GM10248 (cell line): Measurements from ENCODE around the gene CACNA1S.

Experiments used
- CTCF ChIA-PET: fragments of 300-600 bp; sonication (Branson Sonifier 250); formaldehyde crosslinking; extraction: SDS; loops from one replicate; lab custom pipeline; 2021; ENCODE audit warnings: antibody characterized with exemption; lab: Yijun Ruan, JAX
- POLR2A ChIA-PET: fragments of 350-650 bp; sonication (Branson Sonifier 250); formaldehyde crosslinking; extraction: SDS; loops from one replicate; lab custom pipeline; 2020; ENCODE audit warnings: antibody characterized with exemption; lab: Yijun Ruan, JAX
- DNase-seq: peaks from one replicate; pipeline ENCODE4 v3.0.0; 2012; ENCODE audit errors: extremely low spot score
- TF ChIP-seq, protein P1 (sequence below): IDR thresholded peaks from 2 replicates; pipeline ENCODE4 v1.5.1; 2012; ENCODE audit warnings: mild to moderate bottlenecking, low read depth; ENCODE audit errors: extremely low read depth, missing control alignments, control extremely low read depth

Gene CACNA1S

DNA sequence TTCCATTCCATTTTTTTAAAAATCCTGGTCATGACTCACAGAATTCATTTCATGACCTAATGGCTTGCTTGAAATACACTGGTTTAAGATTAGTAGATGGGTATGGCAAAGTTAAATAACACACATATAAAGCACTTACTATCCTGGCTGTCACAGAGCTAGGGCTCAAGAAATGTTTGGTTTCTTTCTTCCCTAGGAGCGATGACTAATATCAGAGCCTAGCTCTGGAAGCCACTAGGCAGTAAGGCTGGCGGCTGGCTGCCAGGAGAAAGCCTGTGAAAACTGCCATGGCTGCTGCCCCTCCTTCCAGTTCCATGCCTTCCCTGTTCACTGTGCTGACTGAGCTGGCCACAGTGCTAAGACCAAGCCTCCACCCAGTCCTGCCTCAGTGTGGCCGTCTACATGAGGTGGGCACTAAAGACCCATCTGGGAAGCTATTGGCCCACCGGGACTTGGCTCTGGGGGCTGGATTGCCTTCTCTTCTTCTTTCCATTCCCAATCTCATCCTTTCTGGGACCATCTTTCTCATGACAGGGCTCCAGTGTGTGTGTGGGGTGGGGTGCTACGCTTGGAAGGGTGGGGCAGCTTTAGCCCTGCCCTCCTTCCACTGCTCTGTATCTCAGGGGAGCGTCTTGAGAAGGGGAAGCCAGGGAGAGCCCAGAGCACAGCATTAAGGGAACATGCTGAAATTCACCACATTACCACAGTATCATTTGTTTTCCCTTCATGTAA is 25.5 kb upstream of the CACNA1S start:
- ChIA-PET POLR2A (interaction anchor here (0.5 kb wide), 1 partner anchor 16 kb away, joined by 3 read pairs; the partner anchor contains the start of gene TMEM9), CTCF (interaction anchor here (1.4 to 5.4 kb wide), 4 partner anchors 10 to 23 kb away, joined by 3 to 31 read pairs (median 7); no protein-coding TSS in a partner anchor)
- TF ChIP-seq, protein P1, sequence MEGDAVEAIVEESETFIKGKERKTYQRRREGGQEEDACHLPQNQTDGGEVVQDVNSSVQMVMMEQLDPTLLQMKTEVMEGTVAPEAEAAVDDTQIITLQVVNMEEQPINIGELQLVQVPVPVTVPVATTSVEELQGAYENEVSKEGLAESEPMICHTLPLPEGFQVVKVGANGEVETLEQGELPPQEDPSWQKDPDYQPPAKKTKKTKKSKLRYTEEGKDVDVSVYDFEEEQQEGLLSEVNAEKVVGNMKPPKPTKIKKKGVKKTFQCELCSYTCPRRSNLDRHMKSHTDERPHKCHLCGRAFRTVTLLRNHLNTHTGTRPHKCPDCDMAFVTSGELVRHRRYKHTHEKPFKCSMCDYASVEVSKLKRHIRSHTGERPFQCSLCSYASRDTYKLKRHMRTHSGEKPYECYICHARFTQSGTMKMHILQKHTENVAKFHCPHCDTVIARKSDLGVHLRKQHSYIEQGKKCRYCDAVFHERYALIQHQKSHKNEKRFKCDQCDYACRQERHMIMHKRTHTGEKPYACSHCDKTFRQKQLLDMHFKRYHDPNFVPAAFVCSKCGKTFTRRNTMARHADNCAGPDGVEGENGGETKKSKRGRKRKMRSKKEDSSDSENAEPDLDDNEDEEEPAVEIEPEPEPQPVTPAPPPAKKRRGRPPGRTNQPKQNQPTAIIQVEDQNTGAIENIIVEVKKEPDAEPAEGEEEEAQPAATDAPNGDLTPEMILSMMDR: no peak
- no peak for DNase-seq

DNA sequence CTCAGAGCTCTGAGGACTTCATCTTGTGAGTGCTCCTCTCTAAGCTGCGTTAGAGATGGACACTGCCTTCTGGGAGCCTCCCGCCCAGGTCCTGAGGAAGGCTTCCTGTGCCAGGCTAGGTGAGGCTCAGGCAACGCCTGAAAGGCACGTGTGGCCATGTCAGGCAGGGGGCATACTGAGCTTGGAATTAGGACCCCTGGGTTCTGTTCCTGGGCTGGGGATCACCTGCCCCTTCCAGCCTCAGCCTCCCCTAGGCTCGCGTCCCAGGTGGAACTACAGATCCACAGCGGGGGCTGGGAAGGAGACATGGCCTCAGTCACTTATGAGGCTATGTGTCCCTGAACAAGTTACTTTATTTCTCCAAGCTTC is 24.8 kb upstream of the CACNA1S start:
- ChIA-PET CTCF (interaction anchor here (1.0 to 5.4 kb wide), 6 partner anchors 9 to 23 kb away, joined by 3 to 31 read pairs (median 4); no protein-coding TSS in a partner anchor), POLR2A (no interaction called here)
- no peak for DNase-seq
- TF ChIP-seq, protein P1: no peak

DNA sequence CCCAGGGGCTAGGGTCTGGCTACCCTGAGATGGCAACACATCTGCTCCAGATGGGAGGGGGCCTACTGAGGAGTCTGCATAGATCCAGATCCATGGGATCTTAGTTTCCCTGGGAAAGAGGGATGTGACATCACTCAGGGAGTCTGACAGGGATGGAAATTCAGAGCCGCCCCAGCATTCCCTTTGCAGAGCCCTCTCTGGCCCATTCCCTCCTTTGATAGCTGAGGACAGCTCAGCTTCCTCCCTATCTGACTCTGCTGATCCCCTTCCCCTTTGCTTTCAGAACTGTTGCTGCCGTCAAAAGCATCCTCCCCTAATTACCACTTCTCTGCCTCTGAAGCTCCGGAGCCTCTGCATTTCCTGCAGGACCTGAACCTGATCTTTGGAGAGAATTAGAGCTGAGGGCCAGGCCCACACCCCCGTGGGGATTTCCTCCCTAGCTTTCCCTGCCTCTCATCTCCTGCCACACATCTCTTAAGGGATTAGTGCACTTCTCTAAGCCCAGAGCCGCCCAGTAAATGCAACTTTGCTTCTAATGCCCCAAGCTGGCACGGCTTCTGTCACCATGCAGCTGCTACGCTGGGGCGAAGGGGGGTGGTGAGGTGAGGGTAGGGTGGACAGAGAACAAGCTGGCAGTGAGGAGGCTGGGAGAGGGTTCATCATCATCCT is 24.3 kb upstream of the CACNA1S start:
- TF ChIP-seq, protein P1: no peak
- CTCF ChIA-PET: interaction anchor here (1.0 to 1.7 kb wide), 5 partner anchors 8 to 22 kb away, joined by 3 to 5 read pairs (median 4); no protein-coding TSS in a partner anchor
- POLR2A ChIA-PET: no interaction called here
- no peak for DNase-seq

DNA sequence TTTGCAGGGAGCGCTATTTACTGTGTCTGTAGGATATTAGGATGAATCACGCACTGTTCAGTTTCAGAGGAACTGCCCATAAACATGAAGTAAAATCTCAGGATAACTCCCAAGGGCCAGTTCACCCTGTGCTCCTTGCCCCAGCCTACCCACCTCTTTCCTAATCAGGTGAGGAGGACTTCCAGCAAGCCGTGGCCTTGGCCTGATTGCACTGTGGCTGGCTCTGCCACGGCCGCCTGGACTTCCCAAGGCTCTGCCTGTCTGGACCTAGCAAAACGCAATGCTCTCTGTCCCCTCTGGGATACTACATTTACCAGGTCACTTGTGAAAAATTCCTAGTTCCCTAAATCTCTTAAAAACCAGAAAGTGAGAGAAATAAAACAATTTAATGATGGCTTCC is 22.2 kb upstream of the CACNA1S start:
- ChIA-PET CTCF (interaction anchor here (0.7 to 1.2 kb wide), 2 partner anchors 15 to 16 kb away, joined by 3 read pairs; no protein-coding TSS in a partner anchor), POLR2A (no interaction called here)
- no peak for DNase-seq
- TF ChIP-seq, protein P1: no peak

DNA sequence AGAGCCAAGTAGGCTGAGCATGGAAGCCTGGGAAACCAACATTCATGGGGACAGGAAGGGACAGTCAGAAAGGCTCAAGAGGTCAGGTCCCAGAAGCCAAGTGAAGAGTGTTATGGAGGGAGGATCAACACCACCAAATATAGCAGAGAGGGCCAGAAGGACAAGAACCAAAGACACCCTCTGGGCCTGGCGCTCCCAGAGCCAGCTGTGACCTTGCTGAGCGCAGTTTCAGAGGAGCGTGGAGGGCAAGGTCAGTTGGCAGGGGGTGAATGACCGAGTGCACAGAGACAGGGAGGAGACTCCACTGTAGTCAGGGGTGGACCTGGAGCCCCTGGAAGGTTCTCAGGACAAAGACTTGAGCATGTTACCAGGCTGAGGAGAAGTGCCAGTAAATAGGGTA is 19.2 kb upstream of the CACNA1S start:
- ChIA-PET POLR2A (no interaction called here), CTCF (no interaction called here)
- no peak for DNase-seq
- TF ChIP-seq, protein P1: no peak

DNA sequence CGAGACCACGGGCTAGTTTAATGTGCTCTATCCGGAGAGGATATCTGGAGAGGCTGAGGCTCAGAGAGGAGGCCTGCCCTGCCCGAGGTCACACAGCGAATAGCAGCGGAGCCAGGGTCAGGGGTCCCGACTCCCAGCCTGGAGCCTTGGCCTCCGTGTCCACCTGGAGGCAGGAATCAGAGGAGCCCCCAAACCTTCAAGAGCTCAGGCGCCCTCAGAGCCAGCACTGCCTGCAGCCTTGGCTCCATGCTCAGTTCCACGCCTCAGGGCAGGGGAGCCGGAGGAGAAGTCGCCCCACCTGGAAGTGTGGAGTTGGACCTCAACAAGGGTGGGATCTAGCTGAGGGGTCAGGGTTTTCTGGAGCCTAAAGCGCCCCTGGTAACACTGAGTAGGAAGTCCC is 16.7 kb upstream of the CACNA1S start:
- CTCF ChIA-PET: interaction anchor here (1.1 to 3.1 kb wide), 3 partner anchors 8 to 49 kb away, joined by 3 to 15 read pairs (median 3); no protein-coding TSS in a partner anchor
- TF ChIP-seq, protein P1: no peak
- POLR2A ChIA-PET: no interaction called here
- DNase-seq: no peak
